GM10266 (cell line): ENCODE results near the gene MYO7A.

ENCODE experiments used
- DNase-seq: peaks from one replicate; pipeline ENCODE4 v3.0.0; 2012; ENCODE audit errors: extremely low spot score
- CTCF ChIP-seq: IDR thresholded peaks from 2 replicates; pipeline ENCODE4 v1.5.1; 2012; ENCODE audit warnings: mild to moderate bottlenecking, low read depth; ENCODE audit not compliant: control insufficient read depth, insufficient read depth; ENCODE audit errors: missing control alignments

The MYO7A gene

GRCh38 chr11:77180346-77180745, 52.3 kb downstream of the MYO7A start:
- no peak for TF ChIP-seq CTCF

GRCh38 chr11:77181226-77181625, 53.2 kb downstream of the MYO7A start:
- no peak for DNase-seq
- no peak for TF ChIP-seq CTCF

More at GRCh38 chr11:77180346-77180745, 52.3 kb downstream of the MYO7A start:
- DNase-seq = no peak

- TF ChIP-seq CTCF = no peak
- DNase-seq = no peak
These were observed 53.9 kb downstream of the MYO7A start for GRCh38 chr11:77181799-77182541.

GRCh38 chr11:77182542-77183430, 54.7 kb downstream of the MYO7A start:
- no peak for DNase-seq
- TF ChIP-seq CTCF = no peak

GRCh38 chr11:77183431-77183984, 55.5 kb downstream of the MYO7A start:
- TF ChIP-seq CTCF = no peak
- DNase-seq = no peak

- TF ChIP-seq CTCF = no peak
- no peak for DNase-seq
These were observed 56.3 kb downstream of the MYO7A start for GRCh38 chr11:77184136-77184860.
